Memory B cell (primary cell): ENCODE data around the gene NBEA.

ENCODE experiments used
- ATAC-seq: fragments of 150-1000 bp; cut with Tn5 transposase; 2 replicates; pipeline ENCODE4 v1.10.0; 2021; ENCODE audit warnings: low read depth, mild to moderate bottlenecking, moderate library complexity
- DNase-seq, 2 donors: peaks; one replicate each; pipeline ENCODE4 v3.0.0; 2022; ENCODE audit warnings: low spot score in 2 of 2
- H3K27ac Mint-ChIP-seq: one replicate; pipeline ENCODE4 v1.8.0; 2022; ENCODE audit warnings: mild to moderate bottlenecking, moderate library complexity, mixed read lengths
- H3K27me3 Mint-ChIP-seq: one replicate; pipeline ENCODE4 v1.8.0; 2022; ENCODE audit warnings: mixed read lengths
- H3K36me3 Mint-ChIP-seq: one replicate; pipeline ENCODE4 v1.8.0; 2022; ENCODE audit warnings: mild to moderate bottlenecking, mixed read lengths
- H3K4me1 Mint-ChIP-seq: one replicate; pipeline ENCODE4 v1.8.0; 2022; ENCODE audit warnings: mixed read lengths
- H3K4me3 Mint-ChIP-seq: one replicate; pipeline ENCODE4 v1.8.0; 2022; ENCODE audit warnings: mild to moderate bottlenecking, moderate library complexity, mixed read lengths
- H3K9me3 Mint-ChIP-seq: one replicate; pipeline ENCODE4 v1.8.0; 2022; ENCODE audit warnings: mixed read lengths

Gene NBEA

DNA sequence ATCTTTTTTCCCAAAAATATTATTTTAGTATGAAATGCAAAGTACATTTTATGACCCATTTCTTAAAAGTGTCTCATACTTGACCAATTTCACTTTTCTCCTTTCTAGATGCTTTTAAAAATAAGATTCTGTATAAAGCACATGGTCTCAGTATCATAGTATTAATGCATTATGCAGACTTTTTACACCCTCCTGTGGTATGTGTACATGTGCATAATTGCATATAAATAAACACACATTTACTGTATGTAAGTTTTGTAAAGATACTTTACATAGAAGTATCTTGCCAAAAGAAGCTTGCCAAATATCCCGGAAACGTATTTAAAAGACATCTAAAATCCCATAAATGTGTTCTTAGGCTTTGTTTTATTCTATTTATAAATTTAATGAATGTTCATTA lies 619.5 kb downstream of the NBEA start:
- Mint-ChIP-seq H3K27ac (no peak overlapping the region), H3K27me3 (no peaks in the 10 kb centered on the region), H3K9me3 (no peaks in the 10 kb centered on the region), H3K4me1 (no peaks in the 10 kb centered on the region), H3K4me3 (no peak overlapping the region), H3K36me3 (peaks cover 6% of the 10 kb centered on the region)
- DNase-seq (no peak), ATAC-seq (no peak)

GRCh38 chr13:35565273-35565672 lies 623.2 kb downstream of the NBEA start:
- no peaks in the 10 kb centered on the region for H3K4me1 Mint-ChIP-seq
- ATAC-seq (no peak), DNase-seq (no peak)
- H3K27ac Mint-ChIP-seq: no peak overlapping the region
- no peaks in the 10 kb centered on the region for H3K9me3 Mint-ChIP-seq
- H3K36me3 Mint-ChIP-seq: peaks cover 5% of the 10 kb centered on the region
- H3K4me3 Mint-ChIP-seq: no peak overlapping the region
- H3K27me3 Mint-ChIP-seq: no peaks in the 10 kb centered on the region

- Mint-ChIP-seq H3K4me1 (no peaks in the 10 kb centered on the region), H3K27ac (no peak overlapping the region), H3K9me3 (no peaks in the 10 kb centered on the region), H3K27me3 (no peaks in the 10 kb centered on the region), H3K36me3 (peaks cover 5% of the 10 kb centered on the region), H3K4me3 (no peak overlapping the region)
- ATAC-seq (no peak), DNase-seq (no peak)
Measured at GRCh38 chr13:35566340-35566739, 624.3 kb downstream of the NBEA start.

- no peaks in the 10 kb centered on the region for H3K27me3 Mint-ChIP-seq
- H3K4me3 Mint-ChIP-seq: no peak overlapping the region
- DNase-seq: no peak
- H3K4me1 Mint-ChIP-seq: peaks cover 1% of the 10 kb centered on the region
- H3K36me3 Mint-ChIP-seq: peaks cover 5% of the 10 kb centered on the region
- ATAC-seq: no peak
- no peaks in the 10 kb centered on the region for H3K9me3 Mint-ChIP-seq
- H3K27ac Mint-ChIP-seq: no peak overlapping the region
Measured at GRCh38 chr13:35567406-35567980, 625.4 kb downstream of the NBEA start.

- no peaks in the 10 kb centered on the region for H3K9me3 Mint-ChIP-seq
- ATAC-seq (no peak), DNase-seq (no peak)
- no peak overlapping the region for H3K4me3 Mint-ChIP-seq
- H3K36me3 Mint-ChIP-seq: no peaks in the 10 kb centered on the region
- peaks cover 3% of the 10 kb centered on the region for H3K4me1 Mint-ChIP-seq
- no peaks in the 10 kb centered on the region for H3K27me3 Mint-ChIP-seq
- no peak overlapping the region for H3K27ac Mint-ChIP-seq
Measured at GRCh38 chr13:35573639-35574038, 631.6 kb downstream of the NBEA start.

GRCh38 chr13:35592457-35592856 lies 650.4 kb downstream of the NBEA start:
- Mint-ChIP-seq H3K27ac (no peak overlapping the region), H3K36me3 (peaks cover 2% of the 10 kb centered on the region), H3K4me3 (no peak overlapping the region), H3K27me3 (no peaks in the 10 kb centered on the region), H3K9me3 (no peaks in the 10 kb centered on the region), H3K4me1 (no peaks in the 10 kb centered on the region)
- DNase-seq: no peak
- no peak for ATAC-seq

- H3K9me3 Mint-ChIP-seq: no peaks in the 10 kb centered on the region
- no peak overlapping the region for H3K4me3 Mint-ChIP-seq
- H3K27ac Mint-ChIP-seq: no peak overlapping the region
- no peaks in the 10 kb centered on the region for H3K27me3 Mint-ChIP-seq
- no peaks in the 10 kb centered on the region for H3K4me1 Mint-ChIP-seq
- DNase-seq: no peak
- peaks cover 2% of the 10 kb centered on the region for H3K36me3 Mint-ChIP-seq
- no peak for ATAC-seq
Measured at GRCh38 chr13:35593651-35594050, 651.6 kb downstream of the NBEA start.

DNA sequence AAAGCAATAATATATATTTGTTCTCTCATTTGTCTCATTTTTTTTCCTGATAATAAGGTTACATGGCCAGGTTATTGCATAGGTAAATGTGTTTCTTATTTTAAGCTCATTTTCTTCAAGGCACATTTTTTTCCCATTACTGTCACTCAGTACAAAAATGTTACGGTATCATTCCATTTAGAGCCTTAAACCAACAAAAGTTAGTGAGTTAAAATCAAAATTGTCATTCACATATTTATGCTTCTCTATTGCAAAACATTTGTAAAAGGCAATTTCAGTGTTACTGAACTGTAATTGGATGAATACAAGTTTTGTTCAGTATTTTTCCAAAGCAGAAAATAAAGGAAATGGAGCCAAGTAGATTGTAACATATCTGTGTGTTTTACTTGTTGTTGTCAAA lies 652.0 kb downstream of the NBEA start:
- H3K4me3 Mint-ChIP-seq: no peak overlapping the region
- no peaks in the 10 kb centered on the region for H3K9me3 Mint-ChIP-seq
- no peaks in the 10 kb centered on the region for H3K4me1 Mint-ChIP-seq
- peaks cover 2% of the 10 kb centered on the region for H3K36me3 Mint-ChIP-seq
- no peak overlapping the region for H3K27ac Mint-ChIP-seq
- ATAC-seq: no peak
- DNase-seq: no peak
- H3K27me3 Mint-ChIP-seq: no peaks in the 10 kb centered on the region

GRCh38 chr13:35595181-35595580 lies 653.1 kb downstream of the NBEA start:
- Mint-ChIP-seq H3K27ac (no peak overlapping the region), H3K4me1 (no peaks in the 10 kb centered on the region), H3K4me3 (no peak overlapping the region), H3K27me3 (no peaks in the 10 kb centered on the region), H3K36me3 (no peaks in the 10 kb centered on the region), H3K9me3 (no peaks in the 10 kb centered on the region)
- ATAC-seq (no peak), DNase-seq (no peak)

DNA sequence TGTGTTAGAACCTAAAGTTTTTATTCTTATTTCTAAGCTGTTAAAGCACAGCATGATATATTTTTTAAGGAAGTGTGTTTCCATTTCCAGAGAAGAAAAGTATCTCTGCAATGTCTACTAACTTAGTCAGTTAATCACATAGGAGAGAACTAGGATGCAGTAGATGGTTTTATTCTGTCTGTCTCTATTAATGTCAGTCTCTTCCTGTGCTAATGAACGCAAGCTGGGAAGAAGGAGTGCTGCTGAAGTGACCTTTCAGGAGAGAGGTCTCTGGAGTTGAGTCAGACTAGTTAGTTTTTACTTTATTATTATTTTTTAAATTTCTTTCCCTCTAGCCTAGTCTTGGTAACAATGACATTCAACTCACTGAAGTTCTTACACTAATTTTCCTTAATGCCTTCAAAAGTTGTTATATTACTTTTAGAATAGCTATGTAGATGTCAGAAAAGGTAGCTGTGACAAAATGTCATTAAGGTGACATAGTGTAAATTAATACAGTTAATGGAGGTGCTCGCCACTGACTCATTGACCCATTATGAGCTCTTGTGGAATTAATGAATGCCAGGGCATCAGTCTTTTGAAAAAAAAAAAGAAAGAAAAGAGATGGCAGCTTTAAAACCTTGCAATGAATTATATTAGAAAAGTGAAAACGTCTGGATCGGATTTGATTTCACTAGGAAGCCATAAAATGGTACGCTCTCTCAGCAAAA lies 654.4 kb downstream of the NBEA start:
- ATAC-seq (no peak), DNase-seq (no peak)
- no peaks in the 10 kb centered on the region for H3K4me1 Mint-ChIP-seq
- H3K27me3 Mint-ChIP-seq: no peaks in the 10 kb centered on the region
- no peak overlapping the region for H3K27ac Mint-ChIP-seq
- no peaks in the 10 kb centered on the region for H3K36me3 Mint-ChIP-seq
- no peak overlapping the region for H3K4me3 Mint-ChIP-seq
- no peaks in the 10 kb centered on the region for H3K9me3 Mint-ChIP-seq

- H3K36me3 Mint-ChIP-seq: no peaks in the 10 kb centered on the region
- no peak for DNase-seq
- no peak overlapping the region for H3K4me3 Mint-ChIP-seq
- no peaks in the 10 kb centered on the region for H3K27me3 Mint-ChIP-seq
- no peaks in the 10 kb centered on the region for H3K9me3 Mint-ChIP-seq
- no peaks in the 10 kb centered on the region for H3K4me1 Mint-ChIP-seq
- H3K27ac Mint-ChIP-seq: no peak overlapping the region
- ATAC-seq: no peak
Measured at GRCh38 chr13:35597451-35597850, 655.4 kb downstream of the NBEA start.

DNA sequence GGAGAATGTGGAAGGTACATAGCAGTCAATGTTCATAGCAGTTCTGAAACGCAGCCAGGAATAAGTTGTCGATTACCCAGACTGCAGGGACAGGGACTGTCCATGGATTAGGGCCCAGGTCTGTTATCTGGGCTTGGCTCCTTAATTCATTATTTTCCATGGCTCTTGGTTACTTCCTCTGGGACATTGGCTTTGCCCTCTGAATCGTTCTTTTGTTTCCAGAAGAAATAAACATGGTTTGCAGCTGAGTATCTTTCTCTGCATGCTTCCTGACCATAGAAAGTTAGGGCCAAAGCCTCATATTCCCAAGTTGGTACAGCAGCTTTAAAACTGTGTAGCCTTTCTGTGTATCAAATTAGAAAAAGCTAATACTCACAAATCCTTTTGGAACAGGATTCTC lies 656.2 kb downstream of the NBEA start:
- Mint-ChIP-seq H3K4me3 (no peak overlapping the region), H3K4me1 (no peaks in the 10 kb centered on the region), H3K27me3 (no peaks in the 10 kb centered on the region), H3K36me3 (no peaks in the 10 kb centered on the region), H3K27ac (no peak overlapping the region), H3K9me3 (no peaks in the 10 kb centered on the region)
- ATAC-seq: no peak
- no peak for DNase-seq

DNA sequence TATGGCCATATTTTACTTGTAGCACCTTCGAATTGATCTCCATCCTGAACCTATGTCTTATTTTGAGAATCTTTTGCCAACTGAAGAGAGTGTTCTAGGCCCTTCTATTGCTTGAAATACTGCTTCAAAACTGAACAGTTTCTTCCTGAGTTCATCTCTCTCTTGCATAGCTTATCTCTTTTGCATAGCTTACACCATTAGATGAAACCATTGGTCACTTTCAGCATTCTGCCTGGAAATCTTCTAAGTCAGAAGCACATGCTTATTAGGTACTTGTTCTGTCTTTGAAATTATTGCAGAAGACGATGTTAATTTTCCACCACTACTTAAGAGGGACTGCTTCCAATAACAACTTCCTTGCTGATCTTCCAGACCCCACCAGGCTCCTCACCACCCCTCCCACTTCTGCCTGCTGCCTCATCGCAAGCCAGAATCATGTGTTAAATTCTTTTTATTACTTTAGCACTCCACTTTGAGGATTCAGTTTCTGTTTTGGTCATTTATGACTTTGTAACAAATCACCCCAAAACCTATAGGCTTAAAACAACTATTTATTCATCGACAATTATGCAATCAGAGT lies 656.8 kb downstream of the NBEA start:
- H3K4me1 Mint-ChIP-seq: no peaks in the 10 kb centered on the region
- H3K27ac Mint-ChIP-seq: no peak overlapping the region
- DNase-seq: no peak
- no peak for ATAC-seq
- no peaks in the 10 kb centered on the region for H3K36me3 Mint-ChIP-seq
- no peak overlapping the region for H3K4me3 Mint-ChIP-seq
- no peaks in the 10 kb centered on the region for H3K27me3 Mint-ChIP-seq
- H3K9me3 Mint-ChIP-seq: no peaks in the 10 kb centered on the region

DNA sequence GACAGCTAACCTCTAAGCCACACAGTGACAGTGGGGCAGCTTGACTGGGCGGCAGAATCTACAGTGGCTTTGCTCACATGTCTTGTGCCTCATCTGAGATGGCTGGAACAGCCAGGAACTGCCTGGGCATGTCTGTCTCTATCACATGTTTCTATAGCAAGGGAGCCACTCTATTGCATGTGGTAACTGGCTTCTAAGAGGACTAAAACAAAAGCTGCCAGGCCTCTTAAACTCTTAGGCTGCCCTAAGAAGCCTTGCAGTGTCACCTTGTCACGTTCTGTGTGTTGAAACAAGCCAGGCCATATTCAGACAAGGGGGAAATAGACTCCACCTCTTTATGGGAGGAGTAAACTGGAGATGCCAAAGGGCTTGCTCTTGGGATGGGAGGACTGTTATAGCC lies 657.3 kb downstream of the NBEA start:
- ATAC-seq: no peak
- Mint-ChIP-seq H3K9me3 (no peaks in the 10 kb centered on the region), H3K4me3 (no peak overlapping the region), H3K4me1 (no peaks in the 10 kb centered on the region), H3K36me3 (no peaks in the 10 kb centered on the region), H3K27ac (no peak overlapping the region), H3K27me3 (no peaks in the 10 kb centered on the region)
- no peak for DNase-seq

- Mint-ChIP-seq H3K27me3 (no peaks in the 10 kb centered on the region), H3K36me3 (no peaks in the 10 kb centered on the region), H3K27ac (no peak overlapping the region), H3K4me3 (no peak overlapping the region), H3K4me1 (no peaks in the 10 kb centered on the region), H3K9me3 (no peaks in the 10 kb centered on the region)
- DNase-seq: no peak
- ATAC-seq: no peak
Measured at GRCh38 chr13:35600137-35600536, 658.1 kb downstream of the NBEA start.
